GM19043 (cell line): ENCODE data around the gene PLEKHA8.
A peak's percentile ranks its signal among the peaks of the same experiment; 100 is the strongest.

Experiments used
- ATAC-seq: cut with Tn5 transposase; IDR thresholded peaks from one replicate; pipeline ENCODE4 v1.9.1; 2021; ENCODE audit warnings: low read depth; ENCODE audit not compliant: unreplicated experiment

PLEKHA8 gene

DNA sequence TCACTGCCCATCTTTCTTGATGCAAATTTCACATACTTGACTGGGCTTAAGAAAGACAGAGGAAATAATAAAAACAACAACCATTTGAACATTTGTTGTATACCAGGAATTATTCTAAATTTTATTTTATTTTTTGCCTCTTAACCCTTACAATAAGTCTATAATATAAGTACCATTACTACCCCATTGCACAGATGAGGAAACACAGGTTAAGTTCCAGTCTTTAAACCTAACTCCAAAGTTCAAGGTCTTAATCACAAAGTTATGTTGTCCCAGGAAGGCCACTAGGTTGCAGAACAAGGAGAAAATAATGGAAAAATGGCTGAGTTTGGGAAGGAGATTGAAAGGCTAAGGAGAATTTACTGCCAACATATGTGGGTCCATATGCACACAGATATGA is 5.2 kb upstream of the PLEKHA8 start:
- ATAC-seq, result no peak

DNA sequence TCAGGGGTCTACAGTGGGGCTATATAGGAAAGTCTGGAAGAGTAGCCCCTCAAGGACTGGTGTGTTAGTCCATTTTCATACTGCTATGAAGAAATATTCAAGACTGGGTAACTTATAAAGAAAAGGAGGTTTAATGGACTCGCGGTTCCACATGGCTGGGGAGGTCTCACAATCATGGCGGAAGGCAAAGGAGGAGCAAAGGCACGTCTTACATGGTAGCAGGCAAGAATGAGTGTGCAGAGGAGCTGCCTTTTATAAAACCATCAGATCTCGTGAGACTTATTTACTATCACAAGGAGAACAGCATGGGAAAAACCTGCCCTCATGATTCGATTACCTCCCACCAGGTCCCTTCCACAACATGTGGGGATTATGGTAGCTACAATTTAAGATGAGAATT is 4.7 kb upstream of the PLEKHA8 start:
- ATAC-seq, result no peak

DNA sequence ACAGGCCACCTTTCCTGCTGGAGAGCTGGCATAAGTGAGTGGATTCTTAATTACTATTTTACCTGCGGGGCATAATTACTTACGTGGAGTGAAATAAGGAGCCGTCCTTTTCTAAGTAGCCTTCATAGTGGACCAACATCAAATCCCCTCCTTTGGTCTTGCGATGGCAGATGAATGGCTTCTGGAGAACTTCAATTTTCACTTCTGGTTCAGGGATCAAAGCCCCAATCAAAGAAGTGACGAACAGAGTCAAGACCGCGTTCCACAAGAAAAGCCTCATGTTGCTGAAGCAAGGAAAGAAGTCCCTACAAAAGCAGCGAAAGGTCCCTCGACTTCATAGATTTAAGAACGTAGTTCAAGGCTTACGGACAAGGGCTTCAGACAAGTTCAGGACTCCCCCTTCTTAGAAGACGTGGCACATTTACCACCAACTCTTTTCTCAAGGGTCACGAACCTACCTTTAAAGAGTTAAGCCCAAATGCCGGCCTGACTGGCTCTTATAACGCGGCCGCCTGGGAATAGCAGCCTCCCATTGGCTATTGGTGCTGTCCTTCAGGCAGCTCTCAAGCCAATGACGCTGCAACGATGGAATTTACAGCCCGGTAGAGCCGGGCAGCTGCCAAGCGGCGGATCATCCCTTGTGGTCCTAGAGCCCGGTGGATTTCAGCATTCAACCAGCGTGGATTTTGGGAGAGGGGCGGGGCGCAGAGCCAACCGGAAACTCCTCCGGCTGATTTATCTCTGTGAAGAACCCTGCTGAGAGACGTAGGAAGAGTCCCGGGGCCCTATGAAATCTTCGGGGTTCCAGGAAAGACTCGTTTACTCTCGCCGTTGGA is 1.8 kb upstream of the PLEKHA8 start, which contains the start of gene FKBP14:
FKBP14 (minus strand) TSS at position 474 of the 836 bp plus-strand sequence; CDS start at position 280, 194 bp downstream.
- peak; percentile 67 for ATAC-seq

GRCh38 chr7:30027065-30027456 is 1.2 kb upstream of the PLEKHA8 start:
- peak; percentile 29 for ATAC-seq

DNA sequence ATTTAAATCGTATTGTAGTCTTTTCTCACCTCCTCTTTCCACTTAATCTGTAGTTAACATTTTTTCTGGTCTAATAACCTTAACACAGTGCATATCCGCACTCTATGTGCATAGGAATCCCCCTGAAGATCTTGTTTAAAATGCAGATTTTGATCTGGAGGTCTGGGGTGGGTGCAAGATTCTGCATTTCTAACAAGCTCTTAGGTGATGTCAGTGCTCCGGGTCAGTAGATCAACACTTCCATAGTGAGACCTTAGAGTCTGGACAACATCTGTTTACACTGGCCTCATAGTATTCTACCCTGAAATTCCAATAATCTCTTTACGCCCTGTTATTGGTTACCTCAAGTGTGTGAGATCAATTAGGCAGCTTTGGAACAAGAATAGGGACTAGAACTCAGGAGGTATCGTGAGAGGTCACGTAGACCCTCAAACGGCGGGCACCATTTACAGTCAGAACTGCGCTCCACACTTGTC is 434 bp upstream of the PLEKHA8 start:
- ATAC-seq, result peak; percentile 1

DNA sequence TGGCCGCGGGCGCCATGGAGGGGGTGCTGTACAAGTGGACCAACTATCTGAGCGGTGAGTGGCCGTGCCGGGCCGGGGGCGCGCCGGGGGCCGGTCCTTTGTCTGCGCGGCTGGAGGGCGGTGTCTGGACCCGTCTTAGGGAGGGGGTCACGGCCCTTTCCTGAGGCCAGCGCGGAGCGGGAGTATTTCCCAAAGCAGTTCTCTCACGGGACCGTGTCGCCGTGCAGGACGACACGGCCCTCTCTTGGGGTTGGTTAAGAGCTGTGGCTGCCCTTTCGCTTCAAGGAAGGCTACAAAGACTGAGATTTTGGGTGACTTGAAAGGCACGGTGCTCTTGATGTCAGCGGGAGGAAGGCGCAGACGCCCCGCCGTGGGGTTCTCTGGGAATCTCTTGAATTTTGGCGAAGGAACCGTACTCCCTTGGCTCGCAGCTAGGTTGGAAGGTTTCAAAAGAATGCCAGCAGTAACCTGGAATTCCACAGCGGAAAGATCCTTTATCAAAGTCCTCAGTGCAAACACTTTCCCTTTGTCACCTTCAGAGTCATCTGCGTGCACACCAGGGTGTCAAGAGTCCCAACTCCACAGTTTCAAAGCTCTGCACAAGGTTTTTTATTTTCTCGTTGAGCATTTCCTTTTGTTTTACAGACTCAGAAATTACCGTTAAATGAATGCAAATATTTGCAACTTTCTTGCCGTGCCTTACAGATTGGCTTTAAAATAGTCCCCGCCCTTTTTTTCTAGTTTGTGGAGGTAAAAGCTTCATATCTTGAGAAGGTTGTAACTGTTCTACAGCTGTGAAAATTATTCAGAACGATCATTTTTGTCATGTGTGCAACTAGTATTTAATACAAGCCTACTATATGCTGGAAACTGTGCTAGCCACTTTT is 780 bp downstream of the PLEKHA8 start:
- peak; percentile 17 for ATAC-seq

DNA sequence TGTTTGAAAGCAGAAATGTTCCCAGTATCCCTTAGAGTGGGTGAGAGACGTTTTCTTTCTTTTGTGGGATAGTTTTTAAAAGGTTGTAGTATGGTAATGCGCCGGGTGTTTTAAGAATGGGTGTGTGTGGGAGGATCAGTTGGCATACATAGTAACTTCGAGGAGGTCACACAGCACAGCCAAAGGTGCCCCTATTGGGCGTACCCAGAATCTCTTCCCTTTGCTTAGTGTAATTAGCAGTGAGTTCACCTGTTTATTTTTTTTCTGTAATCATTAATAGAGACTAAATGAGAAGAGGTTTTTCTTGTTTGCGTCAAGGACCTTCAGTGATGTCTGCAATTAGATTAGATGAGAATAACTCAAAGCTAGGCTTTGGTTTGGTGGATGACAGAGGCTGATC is 1.5 kb downstream of the PLEKHA8 start:
- no peak for ATAC-seq

- no peak for ATAC-seq
Measured at GRCh38 chr7:30032310-30033125, 4.3 kb downstream of the PLEKHA8 start.

DNA sequence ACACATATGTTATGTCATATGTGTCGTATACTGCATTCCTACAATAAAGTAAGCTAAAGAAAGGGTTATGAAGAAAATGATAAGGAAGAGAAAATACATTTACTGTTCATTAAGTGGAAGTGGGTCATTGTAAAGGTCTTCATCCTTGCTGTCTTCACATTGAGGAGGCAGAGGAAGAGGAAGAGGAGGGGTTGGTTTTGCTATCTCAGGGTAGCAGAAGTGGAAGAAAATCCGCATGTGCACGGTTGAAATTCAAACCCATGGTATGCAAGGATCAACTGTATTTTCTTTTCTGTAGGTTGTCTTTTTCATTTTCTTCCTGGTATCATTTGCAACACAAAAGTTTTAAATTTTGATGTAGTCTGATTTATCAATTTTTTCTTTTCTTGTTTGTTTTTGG is 6.3 kb downstream of the PLEKHA8 start:
- no peak for ATAC-seq

DNA sequence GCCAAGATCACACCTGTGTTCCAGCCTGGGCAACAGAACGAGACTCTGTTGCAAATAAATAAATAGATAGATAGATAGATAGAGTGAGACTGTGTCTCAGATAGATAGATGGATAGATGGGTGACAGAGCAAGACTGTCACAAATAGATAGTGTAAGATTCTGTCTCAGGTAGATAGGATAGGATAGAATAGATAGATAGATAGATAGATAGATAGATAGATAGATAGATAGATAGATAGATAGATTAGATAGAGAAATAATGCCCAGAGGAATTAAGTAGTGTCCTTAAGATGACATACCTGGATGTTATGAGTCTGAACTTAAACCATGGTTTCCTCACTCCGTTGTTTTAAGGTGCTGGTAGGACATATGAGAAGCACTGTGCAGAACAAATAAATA is 8.0 kb downstream of the PLEKHA8 start:
- ATAC-seq, result no peak

- ATAC-seq, result no peak
Measured at GRCh38 chr7:30038196-30038980, 10.2 kb downstream of the PLEKHA8 start.

DNA sequence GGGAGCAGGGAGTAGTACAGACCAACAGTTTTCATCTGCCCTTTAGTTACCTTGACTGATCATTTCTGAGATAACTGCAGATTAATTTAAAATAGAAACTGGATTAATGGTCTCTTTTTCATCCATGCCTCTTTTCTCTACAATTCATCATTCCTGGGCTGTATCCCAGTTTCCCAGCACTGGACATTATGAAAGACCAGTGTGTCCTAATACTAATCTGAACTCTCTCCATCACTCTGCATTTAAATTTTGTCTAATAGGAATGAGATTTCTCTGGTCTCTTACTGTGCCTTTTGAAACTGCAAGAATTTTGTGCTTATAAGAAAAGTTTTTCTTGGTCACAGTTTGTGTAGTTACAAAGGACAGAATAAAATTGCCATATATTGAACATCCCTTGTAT is 12.7 kb downstream of the PLEKHA8 start:
- ATAC-seq, result no peak

- no peak for ATAC-seq
Measured at GRCh38 chr7:30041526-30042269, 13.5 kb downstream of the PLEKHA8 start.

GRCh38 chr7:30046127-30046770 is 18.0 kb downstream of the PLEKHA8 start:
- ATAC-seq, result no peak

DNA sequence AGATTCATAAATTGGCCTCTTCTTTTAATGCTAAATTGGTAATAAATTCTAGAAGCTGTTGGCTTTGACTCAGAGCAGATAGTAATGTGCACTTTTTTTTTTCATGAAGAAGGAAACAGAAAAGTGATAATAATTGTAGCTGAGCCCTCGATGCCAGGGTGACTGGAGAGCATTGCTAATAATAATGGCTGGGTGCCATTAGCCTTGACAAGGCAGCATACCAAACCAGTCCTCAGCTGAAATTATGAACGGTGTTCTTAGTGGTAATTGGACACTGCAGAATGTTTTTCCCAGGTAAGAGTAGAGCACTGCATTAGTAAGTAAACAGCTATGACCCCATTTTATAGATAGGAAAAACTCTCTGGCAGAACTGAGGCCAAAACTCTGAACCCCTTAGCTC is 18.9 kb downstream of the PLEKHA8 start:
- ATAC-seq, result no peak

DNA sequence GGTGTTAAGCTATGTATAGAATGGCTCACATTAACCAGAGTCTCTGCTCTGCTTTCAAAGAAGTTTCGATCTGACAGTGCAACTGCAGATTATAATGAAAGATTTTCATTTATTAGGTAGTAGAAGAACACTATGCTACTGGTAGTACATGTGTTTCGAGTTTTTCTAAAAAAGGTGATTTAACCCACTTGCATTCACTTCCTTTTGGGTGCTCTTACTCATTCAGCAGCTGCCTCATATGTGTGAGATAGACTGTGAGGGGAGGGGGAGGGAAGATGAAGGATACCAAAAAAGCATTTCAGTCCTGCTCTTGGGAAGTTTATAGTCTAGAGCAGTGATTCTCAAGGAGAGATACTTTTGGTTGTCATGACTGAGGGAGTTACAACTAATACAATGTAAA is 20.4 kb downstream of the PLEKHA8 start:
- ATAC-seq, result no peak

DNA sequence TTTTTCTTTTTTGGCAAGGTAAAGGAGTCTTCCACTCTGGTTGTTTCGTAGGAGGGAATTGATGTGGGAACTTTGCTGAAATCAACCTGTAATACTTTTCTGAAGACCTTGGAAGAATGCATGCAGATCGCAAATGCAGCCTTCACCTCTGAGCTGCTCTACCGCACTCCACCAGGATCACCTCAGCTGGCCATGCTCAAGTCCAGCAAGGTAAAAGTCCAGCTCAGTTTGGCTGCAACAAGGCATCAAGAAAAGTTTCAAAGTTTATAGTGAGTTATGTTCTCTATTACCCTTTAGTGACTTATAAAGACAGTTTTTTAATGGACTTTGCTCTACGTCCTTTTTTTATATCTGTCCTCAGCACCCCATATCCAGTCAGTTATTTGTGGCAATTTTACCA is 21.0 kb downstream of the PLEKHA8 start:
- ATAC-seq, result no peak

- no peak for ATAC-seq
Measured at GRCh38 chr7:30053068-30053467, 24.9 kb downstream of the PLEKHA8 start.

- no peak for ATAC-seq
Measured at GRCh38 chr7:30057741-30058140, 29.5 kb downstream of the PLEKHA8 start.
